ENCODE results near the gene ADGRL3. TPM values are rescaled to one million over a fixed set of nuclear protein-coding genes. Genes with fewer than 3 reads are reported as not detected.
"Not testable (repeated sequence)": the region's sequence is repeated elsewhere in the genome, so short reads cannot be mapped to it uniquely, and the experiment has no call there.

The ADGRL3 gene
- total RNA-seq, 4 donors from 2014 or later: 0.67 to 4.6 (median 1.6) TPM

GRCh38 chr4:61202638-61203435, 2.7 kb downstream of the ADGRL3 start:
- intact Hi-C loops (cut with DNase I): no loop called here

GRCh38 chr4:61203436-61203790, 3.3 kb downstream of the ADGRL3 start:
- Histone ChIP-seq H3K36me3 (no peaks in the 10 kb centered on the region), H3K9me3 (no peaks in the 10 kb centered on the region), H3K27ac (no peak overlapping the region), H3K4me3 (replicated peaks in 1 of 3) (no peak overlapping the region), H3K27me3 (no peaks in the 10 kb centered on the region), H3K4me1 (peaks cover 0 to 3% of the 10 kb centered on the region in 2 donors)
- TF ChIP-seq POLR2A (IDR thresholded peaks at IDR 0.05): no peak
- TF ChIP-seq, protein P1, sequence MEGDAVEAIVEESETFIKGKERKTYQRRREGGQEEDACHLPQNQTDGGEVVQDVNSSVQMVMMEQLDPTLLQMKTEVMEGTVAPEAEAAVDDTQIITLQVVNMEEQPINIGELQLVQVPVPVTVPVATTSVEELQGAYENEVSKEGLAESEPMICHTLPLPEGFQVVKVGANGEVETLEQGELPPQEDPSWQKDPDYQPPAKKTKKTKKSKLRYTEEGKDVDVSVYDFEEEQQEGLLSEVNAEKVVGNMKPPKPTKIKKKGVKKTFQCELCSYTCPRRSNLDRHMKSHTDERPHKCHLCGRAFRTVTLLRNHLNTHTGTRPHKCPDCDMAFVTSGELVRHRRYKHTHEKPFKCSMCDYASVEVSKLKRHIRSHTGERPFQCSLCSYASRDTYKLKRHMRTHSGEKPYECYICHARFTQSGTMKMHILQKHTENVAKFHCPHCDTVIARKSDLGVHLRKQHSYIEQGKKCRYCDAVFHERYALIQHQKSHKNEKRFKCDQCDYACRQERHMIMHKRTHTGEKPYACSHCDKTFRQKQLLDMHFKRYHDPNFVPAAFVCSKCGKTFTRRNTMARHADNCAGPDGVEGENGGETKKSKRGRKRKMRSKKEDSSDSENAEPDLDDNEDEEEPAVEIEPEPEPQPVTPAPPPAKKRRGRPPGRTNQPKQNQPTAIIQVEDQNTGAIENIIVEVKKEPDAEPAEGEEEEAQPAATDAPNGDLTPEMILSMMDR (IDR thresholded peaks at IDR 0.05): no peak
- DNase-seq: no peak
- whole genome bisulfite sequencing, 2 donors: 63 to 67% methylated on average over 3 of the region's 3 CpGs
- intact Hi-C loops (cut with DNase I): no loop called here

More at GRCh38 chr4:61202638-61203435, 2.7 kb downstream of the ADGRL3 start:
- Histone ChIP-seq H3K36me3 (no peaks in the 10 kb centered on the region), H3K27me3 (no peaks in the 10 kb centered on the region), H3K9me3 (no peaks in the 10 kb centered on the region), H3K4me3 (replicated peaks in 1 of 3) (peak overlapping the region in 1 of 3 donors; percentile 4), H3K4me1 (peaks cover 0 to 3% of the 10 kb centered on the region in 2 donors), H3K27ac (no peak overlapping the region)
- 3 to 4% methylated on average over 11 to 33 of the region's 41 CpGs for WGBS, 2 donors
- TF ChIP-seq, protein P1 (IDR thresholded peaks at IDR 0.05): no peak
- no peak for TF ChIP-seq POLR2A (IDR thresholded peaks at IDR 0.05)
- DNase-seq: no peak

DNA sequence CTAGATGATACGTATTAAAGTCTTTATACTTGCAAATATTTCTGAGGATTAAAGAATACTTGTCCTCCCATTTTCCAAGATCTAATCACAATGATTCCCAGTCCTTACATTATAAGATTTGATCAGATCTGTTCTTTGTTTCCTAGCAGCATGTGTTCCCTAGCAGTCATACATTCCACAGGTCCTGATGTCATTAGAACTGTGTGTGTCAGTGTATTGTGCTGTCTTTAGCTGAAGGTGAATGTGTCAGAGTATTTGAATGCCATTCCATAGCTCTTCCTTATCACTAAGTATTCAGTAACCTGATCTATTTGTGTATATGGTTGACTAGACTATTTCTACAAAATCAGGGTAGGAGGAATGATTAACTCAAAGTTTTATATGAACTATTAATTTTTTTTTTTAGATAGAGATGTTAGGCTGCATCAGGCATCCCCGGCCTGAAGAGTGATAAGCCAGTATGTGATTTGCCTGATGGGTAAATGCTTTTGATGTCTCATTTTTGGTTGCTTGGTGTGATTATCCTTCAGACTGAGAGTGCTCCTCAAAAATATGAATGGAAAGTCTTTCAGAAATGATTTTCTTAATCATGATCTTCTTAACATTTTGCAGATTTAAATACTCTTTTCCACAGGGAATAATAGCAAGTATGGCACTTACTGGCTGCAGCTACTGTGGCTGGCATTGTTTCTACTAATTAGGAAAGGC, 4.4 kb downstream of the ADGRL3 start:
- no peaks in the 10 kb centered on the region for H3K36me3 ChIP-seq
- no peak for DNase-seq
- H3K4me3 ChIP-seq (replicated peaks in 1 of 3): no peak overlapping the region
- H3K27ac ChIP-seq: no peak overlapping the region
- no peaks in the 10 kb centered on the region for H3K27me3 ChIP-seq
- intact Hi-C loops (cut with DNase I): no loop called here
- TF ChIP-seq POLR2A (IDR thresholded peaks at IDR 0.05): no peak
- TF ChIP-seq, protein P1 (IDR thresholded peaks at IDR 0.05): no peak
- peaks cover 0 to 3% of the 10 kb centered on the region in 2 donors for H3K4me1 ChIP-seq
- 93 to 97% methylated on average over 2 of the region's 2 CpGs for WGBS, 2 donors
- no peaks in the 10 kb centered on the region for H3K9me3 ChIP-seq

GRCh38 chr4:61205066-61205465, 4.9 kb downstream of the ADGRL3 start:
- H3K36me3 ChIP-seq: no peaks in the 10 kb centered on the region
- intact Hi-C loops (cut with DNase I): no loop called here
- no peak overlapping the region for H3K4me3 ChIP-seq (replicated peaks in 1 of 3)

DNA sequence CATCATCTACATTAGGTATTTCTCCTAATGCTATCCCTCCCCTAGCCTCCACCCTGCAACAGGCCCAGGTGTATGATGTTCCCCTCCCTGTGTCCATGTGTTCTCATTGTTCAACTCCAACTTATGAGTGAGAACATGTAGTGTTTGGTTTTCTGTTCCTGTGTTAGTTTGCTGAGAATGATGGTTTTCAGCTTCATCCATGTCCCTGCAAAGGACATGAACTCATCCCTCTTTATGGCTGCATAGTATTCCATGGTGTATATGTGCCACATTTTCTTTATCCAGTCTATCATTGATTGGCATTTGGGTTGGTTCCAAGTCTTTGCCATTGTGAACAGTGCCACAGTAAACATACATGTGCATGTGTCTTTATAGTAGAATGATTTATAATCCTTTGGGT, 7.0 kb downstream of the ADGRL3 start:
- H3K4me3 ChIP-seq (replicated peaks in 1 of 3); DNase-seq; H3K27ac ChIP-seq; intact Hi-C loops (cut with DNase I); H3K9me3 ChIP-seq; H3K27me3 ChIP-seq; H3K36me3 ChIP-seq; H3K4me1 ChIP-seq: not testable (repeated sequence)

More at GRCh38 chr4:61205066-61205465, 4.9 kb downstream of the ADGRL3 start:
- 89 to 90% methylated on average over 1 of the region's 1 CpG for WGBS, 2 donors
- H3K4me1 ChIP-seq: peaks cover 0 to 3% of the 10 kb centered on the region in 2 donors
- H3K27me3 ChIP-seq: no peaks in the 10 kb centered on the region
- no peak for TF ChIP-seq POLR2A (IDR thresholded peaks at IDR 0.05)
- TF ChIP-seq, protein P1 (IDR thresholded peaks at IDR 0.05): no peak
- no peak for DNase-seq
- H3K27ac ChIP-seq: no peak overlapping the region
- no peaks in the 10 kb centered on the region for H3K9me3 ChIP-seq

Data from thyroid gland (tissue), 4 donors.